Mucosa of descending colon (tissue), 3 donors: ENCODE data around the gene RUNDC3A. TPM values are rescaled to one million over a fixed set of nuclear protein-coding genes. Genes with fewer than 3 reads are reported as not detected.

Experiments
- ATAC-seq: fragments of 200-7000 bp; cut with Tn5 transposase; one replicate; pipeline ENCODE4 v1.9.1; 2020; ENCODE audit warnings: mild to moderate bottlenecking, moderate library complexity
- DNase-seq, 3 donors: peaks; one replicate each; pipeline ENCODE4 v3.0.0-alpha.2; 2020
- H3K36me3 ChIP-seq: fragments of 200-600 bp; one replicate; pipeline ENCODE4 v1.8.0; 2021; ENCODE audit warnings: low read depth, mild to moderate bottlenecking
- H3K4me1 ChIP-seq: fragments of 200-600 bp; one replicate; pipeline ENCODE4 v1.8.0; 2021; ENCODE audit warnings: low read depth, mild to moderate bottlenecking
- H3K4me3 ChIP-seq: fragments of 200-600 bp; one replicate; pipeline ENCODE4 v1.8.0; 2021; ENCODE audit warnings: mild to moderate bottlenecking
- H3K9me3 ChIP-seq: fragments of 200-600 bp; one replicate; pipeline ENCODE4 v1.8.0; 2021; ENCODE audit warnings: mild to moderate bottlenecking
- CTCF ChIP-seq: fragments of 200-600 bp; IDR thresholded peaks from one replicate; pipeline ENCODE4 v1.8.0; 2022; ENCODE audit warnings: antibody characterized with exemption, mild to moderate bottlenecking
- intact Hi-C, 2 donors: fragments of 100-400 bp; cut with DNase I in 1 of 2; cut with micrococcal nuclease in 1 of 2; formaldehyde crosslinking; loops; one replicate each; pipeline versions ENCODE4 v1.11.0 to v1.11.1; 2022; cut with DNase I, micrococcal nuclease
- total RNA-seq, 3 donors: library from RNA; stranded (reverse); fragmentation: NEBNext Ultra II Directional in 2 of 3; extraction: Animal tissue kit (Norgen Biotek cat#: 25700) in 2 of 3; gene quantifications; one replicate each; pipeline versions ENCODE4 v1.2.1 to v1.2.4, GENCODE V29; 2021 to 2023
- donor health status: DM: no; HTN: no; CAD: no; lungs with moderate emphysema.
- donor health status: DM: no; HTN: no; CAD: no.
- donor health status: DM: no; HTN: yes; CAD: no.

Gene RUNDC3A
- total RNA-seq, 3 donors from 2014 or later: 0.34 to 3.7 (median 1.4) TPM

- DNase-seq: no peak
- Histone ChIP-seq H3K4me1 (no peaks in the 10 kb centered on the region), H3K4me3 (no peak overlapping the region), H3K36me3 (no peaks in the 10 kb centered on the region), H3K9me3 (no peaks in the 10 kb centered on the region)
- intact Hi-C loops: no loop called here
- ATAC-seq: no peak
- no peak for TF ChIP-seq CTCF
Observed at GRCh38 chr17:44266402-44267164, 41.8 kb upstream of the RUNDC3A start.

- H3K9me3 ChIP-seq: no peaks in the 10 kb centered on the region
- no peaks in the 10 kb centered on the region for H3K4me1 ChIP-seq
- H3K36me3 ChIP-seq: no peaks in the 10 kb centered on the region
- no peak overlapping the region for H3K4me3 ChIP-seq
- ATAC-seq (no peak), DNase-seq (no peak)
- intact Hi-C loops: no loop called here
- TF ChIP-seq CTCF: no peak
Observed at GRCh38 chr17:44267165-44267455, 41.3 kb upstream of the RUNDC3A start.

DNA sequence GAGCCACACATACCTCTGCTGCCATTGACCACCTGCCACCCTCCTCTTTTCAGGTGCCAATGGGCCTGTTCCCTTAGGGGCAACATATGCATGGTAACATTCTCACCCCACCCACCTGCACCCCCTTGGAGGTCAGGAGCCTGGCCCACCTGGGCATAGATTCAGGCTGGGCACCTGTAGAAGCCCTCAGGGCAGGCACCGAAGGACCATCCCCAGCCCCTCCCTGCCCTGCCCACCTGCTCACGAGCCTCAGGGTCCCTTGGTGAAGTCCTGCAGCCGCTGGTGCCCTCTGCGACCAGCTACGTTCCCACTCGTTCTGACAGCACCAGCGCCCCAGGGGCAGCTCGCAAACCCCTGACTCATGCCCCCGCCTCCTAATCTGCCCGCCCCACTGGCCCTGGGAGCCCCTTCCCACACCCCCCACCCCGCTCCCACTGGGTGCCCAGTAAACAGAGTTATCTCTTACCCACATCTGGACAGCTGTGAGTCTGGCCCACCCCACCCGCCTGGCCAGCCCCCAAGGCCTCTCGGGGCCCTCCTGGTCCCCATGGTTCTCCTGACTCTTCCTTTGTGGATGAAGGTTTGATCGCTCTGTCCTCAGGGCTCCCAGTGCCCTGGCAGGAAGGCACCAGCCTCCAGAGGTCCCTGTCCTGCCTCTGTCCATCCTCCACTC lies 40.4 kb upstream of the RUNDC3A start, which contains the start of gene SLC4A1:
TSS of gene SLC4A1 (minus strand) at position 318 of the 673 bp plus-strand sequence. CDS start 5,269 bp downstream, outside the sequence.
- Histone ChIP-seq H3K4me3 (no peak within 1 kb of the TSS), H3K9me3 (no peaks in the 10 kb centered on the region), H3K36me3 (no peaks in the 10 kb centered on the region), H3K4me1 (no peaks in the 10 kb centered on the region)
- ATAC-seq (no peak), DNase-seq (no peak)
- intact Hi-C loops: no loop called here
- TF ChIP-seq CTCF: no peak

- H3K9me3 ChIP-seq: no peaks in the 10 kb centered on the region
- H3K4me3 ChIP-seq: no peak overlapping the region
- no peaks in the 10 kb centered on the region for H3K4me1 ChIP-seq
- DNase-seq (no peak), ATAC-seq (no peak)
- no peak for TF ChIP-seq CTCF
- H3K36me3 ChIP-seq: no peaks in the 10 kb centered on the region
- intact Hi-C loops: no loop called here
Observed at GRCh38 chr17:44268709-44269534, 39.5 kb upstream of the RUNDC3A start.

GRCh38 chr17:44269535-44270240 lies 38.7 kb upstream of the RUNDC3A start:
- intact Hi-C loops: no loop called here
- TF ChIP-seq CTCF: no peak
- ATAC-seq (no peak), DNase-seq (no peak)
- Histone ChIP-seq H3K9me3 (no peaks in the 10 kb centered on the region), H3K4me1 (no peaks in the 10 kb centered on the region), H3K4me3 (no peak overlapping the region), H3K36me3 (no peaks in the 10 kb centered on the region)
